HG03175 (cell line): ENCODE measurements around the gene CXCL5.
"Not testable (repeated sequence)": the region's sequence is repeated elsewhere in the genome, so short reads cannot be mapped to it uniquely, and the experiment has no call there.

Experiments used
- ATAC-seq: cut with Tn5 transposase; IDR thresholded peaks from one replicate; pipeline ENCODE4 v1.9.1; 2021; ENCODE audit warnings: mild to moderate bottlenecking, moderate library complexity; ENCODE audit not compliant: unreplicated experiment

CXCL5 gene

GRCh38 chr4:73976217-73976616 is 22.3 kb downstream of the CXCL5 start:
- ATAC-seq, result no peak

- ATAC-seq, result no peak
These were observed 24.1 kb downstream of the CXCL5 start for GRCh38 chr4:73974352-73974751.

- ATAC-seq, result no peak
These were observed 27.5 kb downstream of the CXCL5 start for GRCh38 chr4:73970945-73971344.

- ATAC-seq, result no peak
These were observed 28.5 kb downstream of the CXCL5 start for GRCh38 chr4:73970011-73970410.

GRCh38 chr4:73967866-73968265 is 30.6 kb downstream of the CXCL5 start:
- no peak for ATAC-seq

GRCh38 chr4:73964862-73965611 is 33.4 kb downstream of the CXCL5 start:
- no peak for ATAC-seq

GRCh38 chr4:73962724-73963123 is 35.8 kb downstream of the CXCL5 start:
- ATAC-seq, result no peak

GRCh38 chr4:73959041-73959440 is 39.4 kb downstream of the CXCL5 start:
- not testable (repeated sequence) for ATAC-seq

GRCh38 chr4:73952352-73952751 is 46.1 kb downstream of the CXCL5 start:
- no peak for ATAC-seq

- not testable (repeated sequence) for ATAC-seq
These were observed 48.0 kb downstream of the CXCL5 start for GRCh38 chr4:73950376-73950920.

- ATAC-seq, result no peak
These were observed 49.3 kb downstream of the CXCL5 start for GRCh38 chr4:73948990-73949706.

GRCh38 chr4:73948291-73948690 is 50.2 kb downstream of the CXCL5 start:
- ATAC-seq, result no peak

GRCh38 chr4:73947239-73947985 is 51.1 kb downstream of the CXCL5 start:
- no peak for ATAC-seq

GRCh38 chr4:73945674-73946449 is 52.6 kb downstream of the CXCL5 start:
- ATAC-seq, result no peak
